Mucosa of descending colon (tissue), 3 donors: ENCODE results near the gene ADPRM. TPM values are rescaled to one million over a fixed set of nuclear protein-coding genes. Genes with fewer than 3 reads are reported as not detected.

Experiments
- ATAC-seq: fragments of 200-7000 bp; cut with Tn5 transposase; one replicate; pipeline ENCODE4 v1.9.1; 2020; ENCODE audit warnings: mild to moderate bottlenecking, moderate library complexity
- DNase-seq, 3 donors: peaks; one replicate each; pipeline ENCODE4 v3.0.0-alpha.2; 2020
- H3K36me3 ChIP-seq: fragments of 200-600 bp; one replicate; pipeline ENCODE4 v1.8.0; 2021; ENCODE audit warnings: low read depth, mild to moderate bottlenecking
- H3K4me1 ChIP-seq: fragments of 200-600 bp; one replicate; pipeline ENCODE4 v1.8.0; 2021; ENCODE audit warnings: low read depth, mild to moderate bottlenecking
- H3K4me3 ChIP-seq: fragments of 200-600 bp; one replicate; pipeline ENCODE4 v1.8.0; 2021; ENCODE audit warnings: mild to moderate bottlenecking
- H3K9me3 ChIP-seq: fragments of 200-600 bp; one replicate; pipeline ENCODE4 v1.8.0; 2021; ENCODE audit warnings: mild to moderate bottlenecking
- CTCF ChIP-seq: fragments of 200-600 bp; IDR thresholded peaks from one replicate; pipeline ENCODE4 v1.8.0; 2022; ENCODE audit warnings: antibody characterized with exemption, mild to moderate bottlenecking
- intact Hi-C, 2 donors: fragments of 100-400 bp; cut with DNase I in 1 of 2; cut with micrococcal nuclease in 1 of 2; formaldehyde crosslinking; loops; one replicate each; pipeline versions ENCODE4 v1.11.0 to v1.11.1; 2022; cut with DNase I, micrococcal nuclease
- total RNA-seq, 3 donors: library from RNA; stranded (reverse); fragmentation: NEBNext Ultra II Directional in 2 of 3; extraction: Animal tissue kit (Norgen Biotek cat#: 25700) in 2 of 3; gene quantifications; one replicate each; pipeline versions ENCODE4 v1.2.1 to v1.2.4, GENCODE V29; 2021 to 2023
- donor health status: DM: no; HTN: no; CAD: no; lungs with moderate emphysema.
- donor health status: DM: no; HTN: no; CAD: no.
- donor health status: DM: no; HTN: yes; CAD: no.

The ADPRM gene
- total RNA-seq, 3 donors from 2014 or later, result 6.9 to 8.7 (median 8.5) TPM

DNA sequence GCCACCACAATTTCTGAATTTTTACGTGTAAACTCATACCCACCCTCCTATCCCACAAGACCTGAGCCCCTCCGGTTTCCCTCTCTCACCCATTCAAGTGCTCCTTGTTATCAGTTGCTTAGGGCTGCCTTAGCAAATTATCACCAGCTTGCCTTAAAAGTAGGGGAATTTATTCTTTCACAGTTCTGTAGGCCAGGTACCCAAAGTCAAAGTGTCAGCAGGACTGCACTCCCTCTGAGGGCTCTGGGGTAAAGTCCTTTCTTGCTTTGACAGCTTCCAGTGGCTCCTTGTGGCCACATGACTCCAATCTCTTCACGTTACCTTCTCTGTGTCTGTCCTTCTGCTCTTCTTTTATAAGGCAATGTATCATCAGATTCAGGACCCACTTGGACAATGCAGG lies 40.3 kb downstream of the ADPRM start:
- Histone ChIP-seq H3K4me1 (peaks cover 19% of the 10 kb centered on the region), H3K36me3 (no peaks in the 10 kb centered on the region), H3K4me3 (no peak overlapping the region), H3K9me3 (no peaks in the 10 kb centered on the region)
- no peak for TF ChIP-seq CTCF
- peak; percentile 16 for ATAC-seq
- intact Hi-C loops, result loop anchor here in 1 of 2 donors (5.0 kb wide), 1 partner anchor 105 kb away; no protein-coding TSS in a partner anchor
- DNase-seq, result peak in 1 of 3 donors; percentile 35

DNA sequence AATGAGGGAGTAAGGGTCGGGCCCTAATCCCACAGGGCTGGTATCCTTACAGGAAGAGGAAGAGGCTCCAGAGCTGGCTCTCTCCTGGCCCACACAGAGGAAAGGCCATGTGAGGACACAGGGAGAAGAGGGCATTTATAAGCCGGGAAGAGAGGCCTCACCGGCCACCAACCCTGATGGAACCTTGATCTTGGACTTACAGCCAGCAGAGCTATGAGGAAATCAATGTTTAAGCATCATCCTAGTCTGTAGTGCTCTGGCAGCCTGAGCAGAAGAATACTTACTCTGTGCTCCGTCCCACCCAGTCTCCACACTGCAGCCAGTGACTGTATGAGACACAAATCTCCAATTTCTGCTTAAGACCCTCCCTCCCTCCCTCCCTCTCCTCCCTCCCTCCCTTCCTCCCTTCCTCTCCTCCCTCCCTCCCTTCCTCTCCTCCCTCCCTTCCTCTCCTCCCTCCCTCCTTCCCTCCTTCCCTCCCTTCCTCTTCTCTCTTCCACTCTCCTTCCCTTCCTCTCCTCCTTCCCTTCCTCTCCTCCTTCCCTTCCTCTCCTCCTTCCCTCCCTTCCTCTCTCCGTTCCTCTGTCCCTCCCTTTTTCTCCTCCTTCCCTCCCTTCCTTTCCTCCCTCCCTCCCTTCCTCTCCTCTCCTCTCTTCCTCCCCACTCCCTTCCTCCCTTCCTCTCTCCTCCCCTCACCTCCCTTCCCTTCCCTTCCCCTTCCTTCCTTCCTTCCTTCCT lies 41.3 kb downstream of the ADPRM start:
- H3K4me3 ChIP-seq, result no peak overlapping the region
- no peaks in the 10 kb centered on the region for H3K36me3 ChIP-seq
- intact Hi-C loops, result loop anchor here in 1 of 2 donors (5.0 kb wide), 1 partner anchor 104 kb away; no protein-coding TSS in a partner anchor
- peaks cover 11% of the 10 kb centered on the region for H3K4me1 ChIP-seq
- ATAC-seq, result peak; percentile 59
- no peak for TF ChIP-seq CTCF
- DNase-seq, result peak; percentile 55 to 63 (median 59)
- H3K9me3 ChIP-seq, result no peaks in the 10 kb centered on the region

GRCh38 chr17:10739386-10739785 lies 42.0 kb downstream of the ADPRM start:
- DNase-seq (no peak), ATAC-seq (no peak)
- H3K4me1 ChIP-seq, result peaks cover 11% of the 10 kb centered on the region
- H3K4me3 ChIP-seq, result no peak overlapping the region
- TF ChIP-seq CTCF, result no peak
- no peaks in the 10 kb centered on the region for H3K9me3 ChIP-seq
- H3K36me3 ChIP-seq, result no peaks in the 10 kb centered on the region
- intact Hi-C loops, result loop anchor here in 1 of 2 donors (5.0 kb wide), 1 partner anchor 103 kb away; no protein-coding TSS in a partner anchor

DNA sequence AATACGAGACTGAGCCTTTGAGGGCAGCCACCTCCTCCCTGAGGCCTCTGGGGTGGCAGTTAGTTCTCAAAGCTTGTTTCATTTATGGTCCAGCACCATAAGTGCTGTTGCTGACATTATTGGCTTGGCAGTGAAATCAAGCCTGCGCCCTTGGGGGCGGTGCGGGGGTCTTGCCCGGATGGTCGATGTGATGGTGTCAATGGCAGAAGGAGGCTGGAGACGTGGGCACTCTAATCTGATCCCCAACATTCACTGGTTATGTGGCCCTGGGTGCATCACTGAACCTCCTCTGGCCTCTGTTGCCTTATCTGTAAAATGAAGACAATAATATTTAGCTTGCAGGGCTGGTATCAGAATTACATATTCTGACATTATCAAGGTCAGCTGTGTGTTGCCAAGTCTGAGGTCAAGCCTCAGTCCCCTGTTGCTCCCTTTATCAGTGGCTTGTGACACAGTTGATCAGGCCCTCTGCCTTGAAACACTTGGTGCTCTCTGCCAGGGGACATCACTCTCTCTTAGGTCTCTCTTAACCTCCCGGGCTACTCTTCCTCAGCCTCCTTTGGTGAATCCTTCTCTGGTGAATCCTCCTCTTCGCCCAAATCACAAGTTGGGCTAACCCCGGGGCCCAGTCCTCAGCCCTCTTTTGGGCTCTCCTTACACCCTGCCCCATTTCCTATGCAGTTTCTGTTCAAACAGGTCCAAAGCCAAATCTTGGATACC lies 44.2 kb downstream of the ADPRM start:
- TF ChIP-seq CTCF, result no peak
- Histone ChIP-seq H3K4me3 (no peak overlapping the region), H3K9me3 (no peaks in the 10 kb centered on the region), H3K4me1 (peaks cover 20% of the 10 kb centered on the region), H3K36me3 (no peaks in the 10 kb centered on the region)
- no peak for DNase-seq
- ATAC-seq, result no peak
- intact Hi-C loops, result loop anchor here in 1 of 2 donors (10.0 kb wide), 1 partner anchor 103 kb away; no protein-coding TSS in a partner anchor

GRCh38 chr17:10742431-10742830 lies 45.0 kb downstream of the ADPRM start:
- DNase-seq, result no peak
- TF ChIP-seq CTCF, result no peak
- no peak for ATAC-seq
- H3K36me3 ChIP-seq, result no peaks in the 10 kb centered on the region
- intact Hi-C loops, result loop anchor here in 1 of 2 donors (10.0 kb wide), 1 partner anchor 102 kb away; no protein-coding TSS in a partner anchor
- peaks cover 20% of the 10 kb centered on the region for H3K4me1 ChIP-seq
- H3K4me3 ChIP-seq, result no peak overlapping the region
- no peaks in the 10 kb centered on the region for H3K9me3 ChIP-seq
